ENCODE measurements around the gene IGDCC3. TPM values are rescaled to one million over a fixed set of nuclear protein-coding genes. Genes with fewer than 3 reads are reported as not detected.

The IGDCC3 gene
- total RNA-seq, 1 donor from 2014 or later = 125 TPM

DNA sequence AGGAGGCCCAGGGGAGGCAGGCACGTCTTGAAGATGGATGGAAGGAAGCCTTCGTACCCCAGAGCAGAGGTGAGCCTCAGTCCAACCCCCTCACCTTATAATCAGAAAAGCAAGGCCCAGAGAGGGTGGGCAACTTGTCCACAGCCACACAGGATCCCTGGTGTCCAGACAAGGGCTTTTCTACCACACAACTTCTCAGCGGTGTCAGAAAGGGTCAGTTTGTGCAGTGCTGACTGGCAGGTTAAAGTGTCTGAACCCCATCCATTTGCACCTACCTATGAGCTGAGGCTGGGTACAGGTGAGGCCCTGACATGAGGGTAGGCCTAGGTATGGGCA, 8.6 kb downstream of the IGDCC3 start:
- Mint-ChIP-seq H3K4me1 (ENCODE audit: low read depth) (peaks cover 55% of the 10 kb centered on the region), H3K9me3 (ENCODE audit: low read depth) (no peaks in the 10 kb centered on the region), H3K4me3 (ENCODE audit: low read depth) (no peak overlapping the region), H3K27me3 (no peaks in the 10 kb centered on the region), H3K27ac (peak overlapping the region; percentile 97), H3K36me3 (ENCODE audit: insufficient read depth) (peaks cover 10% of the 10 kb centered on the region)
- DNase-seq (ENCODE audit: low spot score, unreplicated experiment) = no peak
- TF ChIP-seq, protein P1, sequence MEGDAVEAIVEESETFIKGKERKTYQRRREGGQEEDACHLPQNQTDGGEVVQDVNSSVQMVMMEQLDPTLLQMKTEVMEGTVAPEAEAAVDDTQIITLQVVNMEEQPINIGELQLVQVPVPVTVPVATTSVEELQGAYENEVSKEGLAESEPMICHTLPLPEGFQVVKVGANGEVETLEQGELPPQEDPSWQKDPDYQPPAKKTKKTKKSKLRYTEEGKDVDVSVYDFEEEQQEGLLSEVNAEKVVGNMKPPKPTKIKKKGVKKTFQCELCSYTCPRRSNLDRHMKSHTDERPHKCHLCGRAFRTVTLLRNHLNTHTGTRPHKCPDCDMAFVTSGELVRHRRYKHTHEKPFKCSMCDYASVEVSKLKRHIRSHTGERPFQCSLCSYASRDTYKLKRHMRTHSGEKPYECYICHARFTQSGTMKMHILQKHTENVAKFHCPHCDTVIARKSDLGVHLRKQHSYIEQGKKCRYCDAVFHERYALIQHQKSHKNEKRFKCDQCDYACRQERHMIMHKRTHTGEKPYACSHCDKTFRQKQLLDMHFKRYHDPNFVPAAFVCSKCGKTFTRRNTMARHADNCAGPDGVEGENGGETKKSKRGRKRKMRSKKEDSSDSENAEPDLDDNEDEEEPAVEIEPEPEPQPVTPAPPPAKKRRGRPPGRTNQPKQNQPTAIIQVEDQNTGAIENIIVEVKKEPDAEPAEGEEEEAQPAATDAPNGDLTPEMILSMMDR (IDR thresholded peaks at IDR 0.05; ENCODE audit: unreplicated experiment) = no peak

DNA sequence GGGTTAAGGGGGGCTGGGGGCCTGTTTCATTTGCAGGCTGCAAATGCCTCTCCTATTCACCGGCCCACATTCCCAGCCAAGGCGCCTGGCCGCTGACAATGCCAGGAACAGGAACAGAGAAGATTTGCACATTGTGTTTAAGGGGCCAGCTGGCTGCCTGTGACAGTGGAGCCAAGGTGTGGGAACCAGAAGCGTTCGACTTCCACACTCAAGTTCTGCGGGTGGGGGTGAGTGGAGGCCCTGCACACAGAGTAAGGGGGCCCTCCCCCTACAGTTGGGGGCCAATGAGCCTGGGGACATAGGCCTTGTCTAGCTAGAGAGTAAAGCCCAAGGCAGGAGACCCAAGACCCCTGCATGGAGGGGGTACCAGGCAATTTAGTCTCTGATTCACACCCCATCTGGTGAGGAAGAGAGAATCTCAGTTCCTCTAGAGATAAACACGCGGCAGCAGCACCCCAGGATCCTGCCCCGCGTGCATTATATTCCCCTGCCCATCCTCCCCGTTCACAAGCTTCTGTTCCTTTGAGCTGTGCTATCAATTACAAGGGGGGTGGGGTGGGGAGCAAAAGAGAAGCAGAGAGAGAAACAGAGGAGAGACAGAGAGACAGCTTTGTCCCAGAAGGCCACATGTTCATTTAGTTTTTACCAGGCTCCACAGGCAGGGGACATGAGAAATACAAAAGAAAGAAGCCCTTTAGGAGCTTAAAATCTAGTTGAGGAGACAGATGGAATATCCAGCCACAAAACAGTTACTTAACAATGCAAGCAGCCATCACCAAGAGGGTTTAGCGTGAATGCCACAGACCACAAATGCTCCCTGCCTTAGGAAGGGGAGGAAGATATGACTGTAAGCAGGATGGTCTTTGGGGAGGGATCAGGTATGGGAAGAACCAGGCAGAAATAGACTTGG, 9.2 kb downstream of the IGDCC3 start:
- H3K27ac Mint-ChIP-seq = peak overlapping the region; percentile 97
- no peaks in the 10 kb centered on the region for H3K9me3 Mint-ChIP-seq (ENCODE audit: low read depth)
- H3K36me3 Mint-ChIP-seq (ENCODE audit: insufficient read depth) = peaks cover 8% of the 10 kb centered on the region
- no peaks in the 10 kb centered on the region for H3K27me3 Mint-ChIP-seq
- DNase-seq (ENCODE audit: low spot score, unreplicated experiment) = no peak
- peak overlapping the region; percentile 49 for H3K4me3 Mint-ChIP-seq (ENCODE audit: low read depth)
- peaks cover 61% of the 10 kb centered on the region for H3K4me1 Mint-ChIP-seq (ENCODE audit: low read depth)
- TF ChIP-seq, protein P1 (IDR thresholded peaks at IDR 0.05; ENCODE audit: unreplicated experiment) = no peak

DNA sequence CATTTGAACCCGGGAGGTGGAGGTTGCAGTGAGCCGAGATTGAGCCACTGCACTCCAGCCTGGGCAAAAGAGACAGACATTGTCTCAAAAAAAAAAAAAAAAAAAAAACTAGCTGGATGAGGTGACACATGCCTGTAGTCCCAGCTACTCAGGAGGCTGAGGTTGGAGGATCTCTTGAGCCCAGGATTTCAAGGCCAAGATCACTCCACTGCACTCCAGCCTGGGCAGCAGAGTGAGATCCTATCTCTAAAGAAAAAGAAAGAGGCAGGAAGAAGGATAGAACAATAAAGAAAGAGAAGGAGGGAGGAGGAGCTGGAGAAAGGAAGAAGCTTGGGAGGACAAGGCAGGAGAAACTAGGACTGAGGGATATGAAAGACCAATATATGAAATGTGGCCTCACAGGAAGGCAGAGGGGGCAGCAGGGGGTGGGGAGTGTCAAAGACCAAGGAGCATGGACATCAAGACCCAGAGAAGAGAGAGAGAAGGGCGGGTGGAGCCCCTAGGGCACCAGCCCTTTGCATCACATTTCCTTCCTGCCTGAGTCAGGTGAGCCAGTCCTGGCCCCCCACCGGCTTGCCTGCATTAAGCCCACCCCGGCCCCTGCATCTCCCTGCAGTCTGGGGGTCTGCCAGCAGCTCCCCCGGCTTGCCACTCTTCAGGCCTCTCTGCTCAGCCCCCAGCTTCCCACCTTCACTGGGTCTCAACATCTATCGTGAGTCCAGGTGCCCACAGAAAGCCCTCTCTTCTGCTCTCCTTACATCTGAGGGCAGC, 11.5 kb downstream of the IGDCC3 start:
- Mint-ChIP-seq H3K9me3 (ENCODE audit: low read depth) (no peaks in the 10 kb centered on the region), H3K27ac (peak overlapping the region; percentile 97), H3K27me3 (no peaks in the 10 kb centered on the region), H3K36me3 (ENCODE audit: insufficient read depth) (peaks cover 8% of the 10 kb centered on the region), H3K4me3 (ENCODE audit: low read depth) (peak overlapping the region; percentile 21), H3K4me1 (ENCODE audit: low read depth) (peaks cover 63% of the 10 kb centered on the region)
- TF ChIP-seq, protein P1 (IDR thresholded peaks at IDR 0.05; ENCODE audit: unreplicated experiment) = no peak
- no peak for DNase-seq (ENCODE audit: low spot score, unreplicated experiment)

DNA sequence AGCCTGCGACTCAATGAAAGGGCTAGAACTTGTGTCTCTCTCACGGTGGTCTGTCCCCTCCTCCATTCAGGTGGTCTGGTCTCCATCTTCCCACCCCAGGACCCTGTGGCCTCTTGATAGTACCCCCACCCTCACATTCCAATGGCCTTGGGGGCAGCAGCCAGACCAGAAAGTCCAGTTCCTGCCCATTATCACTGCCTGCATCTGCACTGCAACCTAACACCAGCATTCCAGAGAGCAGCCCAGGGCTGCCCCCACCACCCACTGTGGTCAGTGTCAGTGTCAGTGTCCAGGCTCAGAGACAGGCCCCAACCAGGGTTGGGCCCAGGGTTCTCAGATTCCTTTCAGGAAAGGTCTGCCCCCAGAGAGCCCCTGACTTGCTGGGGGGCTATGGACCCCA, 12.6 kb downstream of the IGDCC3 start:
- Mint-ChIP-seq H3K27me3 (no peaks in the 10 kb centered on the region), H3K36me3 (ENCODE audit: insufficient read depth) (peaks cover 10% of the 10 kb centered on the region), H3K9me3 (ENCODE audit: low read depth) (no peaks in the 10 kb centered on the region), H3K27ac (peak overlapping the region; percentile 97), H3K4me1 (ENCODE audit: low read depth) (peaks cover 63% of the 10 kb centered on the region), H3K4me3 (ENCODE audit: low read depth) (peak overlapping the region; percentile 45)
- peak; percentile 49 for DNase-seq (ENCODE audit: low spot score, unreplicated experiment)
- TF ChIP-seq, protein P1 (IDR thresholded peaks at IDR 0.05; ENCODE audit: unreplicated experiment) = no peak

- Mint-ChIP-seq H3K9me3 (ENCODE audit: low read depth) (no peaks in the 10 kb centered on the region), H3K27ac (peak overlapping the region; percentile 97), H3K4me1 (ENCODE audit: low read depth) (peaks cover 53% of the 10 kb centered on the region), H3K27me3 (no peaks in the 10 kb centered on the region), H3K4me3 (ENCODE audit: low read depth) (no peak overlapping the region), H3K36me3 (ENCODE audit: insufficient read depth) (peaks cover 13% of the 10 kb centered on the region)
- no peak for DNase-seq (ENCODE audit: low spot score, unreplicated experiment)
- TF ChIP-seq, protein P1 (IDR thresholded peaks at IDR 0.05; ENCODE audit: unreplicated experiment) = no peak
These were observed 14.0 kb downstream of the IGDCC3 start for GRCh38 chr15:65363766-65364165.

Data from progenitor cell of endocrine pancreas (in vitro differentiated cells).